Heart left ventricle (tissue), 13 donors: ENCODE data around the gene CHMP1A.
"Not testable (repeated sequence)": the region's sequence is repeated elsewhere in the genome, so short reads cannot be mapped to it uniquely, and the experiment has no call there.

Experiments used
- POLR2A ChIP-seq, 2 donors: fragments of 450-650 bp; IDR thresholded peaks; one replicate each; pipeline ENCODE4 v1.6.1; 2017; ENCODE audit warnings: antibody characterized with exemption in 2 of 2, mild to moderate bottlenecking in 2 of 2, moderate library complexity in 2 of 2
- TF ChIP-seq, protein P1 (sequence below), 12 donors: fragments of 200-600 bp; sonication (generic) in 4 of 12; IDR thresholded peaks; one replicate each; pipeline versions ENCODE4 v1.5.0 to v1.8.0; 2018 to 2022; ENCODE audit warnings: antibody characterized with exemption in 12 of 12, mild to moderate bottlenecking in 5 of 12
- donor health status: ischemic (EF 13 %, LVEDD 7.1; RV severe dilation, severe dysfunction).
- donor health status: DM: no; HTN: yes; CAD: no.
- donor health status: DM: no; HTN: no; CAD: no.
- donor health status: ischemic (EF 25% LVEDD 6.9; RV normal size, moderate dysfunction).
- donor health status: ischemic (EF 25% LVEDD 5.7; RV mildly dilated, moderate dysfunction).
- donor health status: ischemic (EF 35%, LVEDD 5.7; RV mildly dilated, moderate dysfunction).
- donor health status: nonischemic (EF 11% LVEDD 7.7; RV severe dilation, severe dysfunction).
- donor health status: DM: yes; HTN: yes; CAD: no.
- donor health status: PGD.
- donor health status: ischemic (EF 29% LVEDD 5.4; RV normal size, mild dysfunction).
- donor health status: nonischemic (EF 23%, LVEDD 6.1; RV moderate dilation, normal function).

DNA sequence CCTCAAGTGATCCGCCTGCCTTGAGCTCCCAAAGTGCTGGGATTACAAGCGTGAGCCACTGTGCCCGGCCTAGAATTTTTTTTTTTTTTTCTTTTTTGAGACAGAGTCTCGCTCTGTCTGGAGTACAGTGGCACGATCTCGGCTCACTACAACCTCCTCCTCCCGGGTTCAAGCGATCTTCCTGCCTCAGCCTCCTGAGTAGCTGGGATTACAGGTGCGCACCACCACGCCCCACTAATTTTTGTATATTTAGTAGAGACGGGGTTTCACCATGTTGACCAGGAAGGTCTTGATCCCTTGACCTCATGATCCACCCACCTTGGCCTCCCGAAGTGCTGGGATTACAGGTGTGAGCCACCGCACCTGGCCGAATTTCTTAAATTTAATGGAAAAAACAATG lies 41.2 kb upstream of the CHMP1A start:
- TF ChIP-seq, protein P1, sequence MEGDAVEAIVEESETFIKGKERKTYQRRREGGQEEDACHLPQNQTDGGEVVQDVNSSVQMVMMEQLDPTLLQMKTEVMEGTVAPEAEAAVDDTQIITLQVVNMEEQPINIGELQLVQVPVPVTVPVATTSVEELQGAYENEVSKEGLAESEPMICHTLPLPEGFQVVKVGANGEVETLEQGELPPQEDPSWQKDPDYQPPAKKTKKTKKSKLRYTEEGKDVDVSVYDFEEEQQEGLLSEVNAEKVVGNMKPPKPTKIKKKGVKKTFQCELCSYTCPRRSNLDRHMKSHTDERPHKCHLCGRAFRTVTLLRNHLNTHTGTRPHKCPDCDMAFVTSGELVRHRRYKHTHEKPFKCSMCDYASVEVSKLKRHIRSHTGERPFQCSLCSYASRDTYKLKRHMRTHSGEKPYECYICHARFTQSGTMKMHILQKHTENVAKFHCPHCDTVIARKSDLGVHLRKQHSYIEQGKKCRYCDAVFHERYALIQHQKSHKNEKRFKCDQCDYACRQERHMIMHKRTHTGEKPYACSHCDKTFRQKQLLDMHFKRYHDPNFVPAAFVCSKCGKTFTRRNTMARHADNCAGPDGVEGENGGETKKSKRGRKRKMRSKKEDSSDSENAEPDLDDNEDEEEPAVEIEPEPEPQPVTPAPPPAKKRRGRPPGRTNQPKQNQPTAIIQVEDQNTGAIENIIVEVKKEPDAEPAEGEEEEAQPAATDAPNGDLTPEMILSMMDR (IDR thresholded peaks at IDR 0.05): not testable (repeated sequence)
- not testable (repeated sequence) for TF ChIP-seq POLR2A (IDR thresholded peaks at IDR 0.05)
